Glutamatergic neuron (in vitro differentiated cells): Measurements from ENCODE around the gene VKORC1. TPM values are rescaled to one million over a fixed set of nuclear protein-coding genes. Genes with fewer than 3 reads are reported as not detected.

Source experiments
- DNase-seq: peaks from one replicate; pipeline ENCODE4 v3.0.0; 2022
- H3K27ac Mint-ChIP-seq: one replicate; pipeline ENCODE4 v1.8.0; 2020; ENCODE audit warnings: mild to moderate bottlenecking, mixed read lengths, inconsistent platforms; ENCODE audit not compliant: unreplicated experiment
- H3K27me3 Mint-ChIP-seq: one replicate; pipeline ENCODE4 v1.8.0; 2020; ENCODE audit warnings: mild to moderate bottlenecking, moderate library complexity, mixed read lengths, inconsistent platforms; ENCODE audit not compliant: unreplicated experiment
- H3K36me3 Mint-ChIP-seq: one replicate; pipeline ENCODE4 v1.8.0; 2020; ENCODE audit warnings: mild to moderate bottlenecking, mixed read lengths, inconsistent platforms; ENCODE audit not compliant: unreplicated experiment
- H3K4me1 Mint-ChIP-seq: one replicate; pipeline ENCODE4 v1.8.0; 2020; ENCODE audit warnings: mild to moderate bottlenecking, low read depth, mixed read lengths, inconsistent platforms; ENCODE audit not compliant: unreplicated experiment
- H3K4me3 Mint-ChIP-seq: one replicate; pipeline ENCODE4 v1.8.0; 2020; ENCODE audit warnings: mild to moderate bottlenecking, mixed read lengths, inconsistent platforms; ENCODE audit not compliant: unreplicated experiment
- H3K9me3 Mint-ChIP-seq: one replicate; pipeline ENCODE4 v1.8.0; 2020; ENCODE audit warnings: mild to moderate bottlenecking, moderate library complexity, mixed read lengths, inconsistent platforms; ENCODE audit not compliant: unreplicated experiment
- total RNA-seq: library from RNA; stranded (reverse); fragmentation: NEBNext Ultra II Directional; extraction: Animal tissue kit (Norgen Biotek cat#: 25700); gene quantifications from one replicate; pipeline ENCODE4 v1.2.1, GENCODE V29; 2021; ENCODE audit not compliant: unreplicated experiment
- TF ChIP-seq, protein P1 (sequence below): fragments of 200-600 bp; sonication (generic); IDR thresholded peaks from one replicate; pipeline ENCODE4 v1.5.0; 2021; ENCODE audit not compliant: partially characterized antibody, unreplicated experiment

VKORC1 gene
- total RNA-seq, 1 donor from 2014 or later, result 152 TPM

DNA sequence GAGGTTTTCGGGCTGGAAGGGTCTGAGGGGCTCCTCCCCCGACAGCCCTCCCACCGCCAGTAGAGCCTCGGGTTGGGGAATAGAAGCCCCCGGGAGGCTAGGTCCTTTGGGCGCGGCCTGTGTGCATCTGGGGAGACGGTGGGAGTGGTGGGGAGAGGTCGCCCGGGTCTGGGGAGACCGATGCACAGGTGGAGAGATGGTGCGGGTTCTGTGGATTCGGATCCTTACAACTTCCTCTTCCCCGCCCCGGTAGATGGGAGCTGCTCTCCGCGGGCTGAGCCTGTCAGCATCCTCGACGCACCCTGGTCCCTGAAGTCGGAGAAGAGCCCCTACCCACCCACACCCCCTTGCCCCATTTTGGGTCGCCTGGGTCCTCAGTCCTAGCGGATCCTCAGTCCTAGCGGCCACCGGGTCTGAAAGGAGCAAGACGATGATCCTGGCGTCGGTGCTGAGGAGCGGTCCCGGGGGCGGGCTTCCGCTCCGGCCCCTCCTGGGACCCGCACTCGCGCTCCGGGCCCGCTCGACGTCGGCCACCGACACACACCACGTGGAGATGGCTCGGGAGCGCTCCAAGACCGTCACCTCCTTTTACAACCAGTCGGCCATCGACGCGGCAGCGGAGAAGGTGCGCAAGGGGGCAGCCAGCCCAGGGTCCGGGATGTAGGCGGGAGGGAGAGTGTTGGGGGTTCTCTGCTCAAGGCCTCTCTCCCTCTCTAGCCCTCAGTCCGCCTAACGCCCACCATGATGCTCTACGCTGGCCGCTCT is 14.4 kb upstream of the VKORC1 start:
- H3K4me3 Mint-ChIP-seq, result peak overlapping the region; percentile 83
- peaks cover 11% of the 10 kb centered on the region for H3K4me1 Mint-ChIP-seq
- H3K36me3 Mint-ChIP-seq, result no peaks in the 10 kb centered on the region
- TF ChIP-seq, protein P1, sequence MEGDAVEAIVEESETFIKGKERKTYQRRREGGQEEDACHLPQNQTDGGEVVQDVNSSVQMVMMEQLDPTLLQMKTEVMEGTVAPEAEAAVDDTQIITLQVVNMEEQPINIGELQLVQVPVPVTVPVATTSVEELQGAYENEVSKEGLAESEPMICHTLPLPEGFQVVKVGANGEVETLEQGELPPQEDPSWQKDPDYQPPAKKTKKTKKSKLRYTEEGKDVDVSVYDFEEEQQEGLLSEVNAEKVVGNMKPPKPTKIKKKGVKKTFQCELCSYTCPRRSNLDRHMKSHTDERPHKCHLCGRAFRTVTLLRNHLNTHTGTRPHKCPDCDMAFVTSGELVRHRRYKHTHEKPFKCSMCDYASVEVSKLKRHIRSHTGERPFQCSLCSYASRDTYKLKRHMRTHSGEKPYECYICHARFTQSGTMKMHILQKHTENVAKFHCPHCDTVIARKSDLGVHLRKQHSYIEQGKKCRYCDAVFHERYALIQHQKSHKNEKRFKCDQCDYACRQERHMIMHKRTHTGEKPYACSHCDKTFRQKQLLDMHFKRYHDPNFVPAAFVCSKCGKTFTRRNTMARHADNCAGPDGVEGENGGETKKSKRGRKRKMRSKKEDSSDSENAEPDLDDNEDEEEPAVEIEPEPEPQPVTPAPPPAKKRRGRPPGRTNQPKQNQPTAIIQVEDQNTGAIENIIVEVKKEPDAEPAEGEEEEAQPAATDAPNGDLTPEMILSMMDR, result no peak
- peaks cover 8% of the 10 kb centered on the region for H3K27me3 Mint-ChIP-seq
- peak overlapping the region; percentile 59 for H3K27ac Mint-ChIP-seq
- H3K9me3 Mint-ChIP-seq, result peaks cover 13% of the 10 kb centered on the region
- no peak for DNase-seq

DNA sequence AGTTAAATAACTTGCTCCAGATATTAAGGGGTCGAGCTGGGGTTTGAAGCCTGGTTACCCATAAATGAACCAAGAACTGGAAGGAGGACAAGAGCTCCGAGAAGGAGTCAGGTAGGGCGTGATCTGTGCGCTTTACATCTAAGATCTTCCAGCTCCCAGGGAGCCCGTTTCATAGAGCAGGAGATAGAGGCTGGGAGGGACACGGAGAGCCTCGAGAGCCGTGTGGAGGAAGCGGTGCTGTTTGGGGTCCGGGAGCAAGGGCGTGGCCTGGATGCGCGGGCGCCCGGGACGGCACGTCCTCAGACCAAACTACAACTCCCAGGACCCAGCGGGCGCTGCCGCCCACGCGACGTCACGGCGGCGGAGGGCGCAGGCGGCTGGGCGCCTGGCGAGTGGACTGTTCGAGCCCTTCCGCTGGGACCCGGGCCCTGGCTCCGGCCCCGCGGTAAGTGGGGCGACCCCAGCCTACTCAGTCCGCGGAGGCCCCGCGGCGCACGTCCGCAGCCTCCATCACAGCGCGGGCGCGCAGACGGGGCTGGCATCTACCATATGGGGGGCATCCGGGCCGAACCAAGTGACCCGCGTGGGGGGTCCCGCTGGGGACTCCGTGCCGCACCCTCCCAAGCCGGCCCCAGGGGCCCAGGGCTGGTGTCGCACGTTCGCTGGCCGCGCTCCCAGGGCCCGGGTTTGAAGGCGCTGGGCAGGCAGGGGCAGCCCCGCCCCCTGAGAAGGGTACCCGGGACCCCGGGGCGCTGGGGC is 13.6 kb upstream of the VKORC1 start, which contains the start of gene BCKDK:
Gene BCKDK, plus strand, starts transcription at position 352 of the 759 bp plus-strand sequence. CDS start 838 bp downstream, outside the sequence.
- peak; percentile 86 for DNase-seq
- H3K9me3 Mint-ChIP-seq, result peaks cover 13% of the 10 kb centered on the region
- peak within 1 kb of the TSS; percentile 99 for H3K27ac Mint-ChIP-seq

DNA sequence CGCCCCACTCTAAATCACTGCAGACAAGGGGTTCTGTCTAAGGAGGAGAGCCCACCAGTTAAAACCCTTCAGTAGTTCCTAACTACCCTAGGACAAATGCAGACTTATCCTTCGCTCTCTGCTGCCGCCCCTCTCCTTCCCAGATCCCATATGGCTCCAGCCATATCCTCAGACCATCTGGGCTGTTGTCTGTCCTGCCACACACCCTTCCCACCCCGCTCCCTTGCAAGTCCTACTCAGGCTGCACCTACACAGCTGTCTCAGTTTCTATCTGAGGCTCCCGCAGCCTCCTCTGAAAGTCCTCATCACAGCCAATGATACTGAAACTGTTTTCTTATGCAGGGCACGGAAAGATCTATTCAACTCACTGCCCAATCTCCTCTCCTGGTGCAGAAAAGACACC is 12.9 kb upstream of the VKORC1 start:
- peak overlapping the region; percentile 99 for H3K27ac Mint-ChIP-seq
- H3K4me3 Mint-ChIP-seq, result peak overlapping the region; percentile 89
- H3K4me1 Mint-ChIP-seq, result peaks cover 11% of the 10 kb centered on the region
- peak; percentile 58 for DNase-seq
- peaks cover 8% of the 10 kb centered on the region for H3K27me3 Mint-ChIP-seq
- H3K9me3 Mint-ChIP-seq, result peaks cover 17% of the 10 kb centered on the region
- H3K36me3 Mint-ChIP-seq, result no peaks in the 10 kb centered on the region
- TF ChIP-seq, protein P1, result no peak

More for the DNA sequence above, 13.6 kb upstream of the VKORC1 start, which contains the start of gene BCKDK:
- H3K36me3 Mint-ChIP-seq, result no peaks in the 10 kb centered on the region
- H3K4me1 Mint-ChIP-seq, result peaks cover 11% of the 10 kb centered on the region
- H3K4me3 Mint-ChIP-seq, result peak within 1 kb of the TSS; percentile 89
- H3K27me3 Mint-ChIP-seq, result peaks cover 8% of the 10 kb centered on the region
- TF ChIP-seq, protein P1, result no peak

DNA sequence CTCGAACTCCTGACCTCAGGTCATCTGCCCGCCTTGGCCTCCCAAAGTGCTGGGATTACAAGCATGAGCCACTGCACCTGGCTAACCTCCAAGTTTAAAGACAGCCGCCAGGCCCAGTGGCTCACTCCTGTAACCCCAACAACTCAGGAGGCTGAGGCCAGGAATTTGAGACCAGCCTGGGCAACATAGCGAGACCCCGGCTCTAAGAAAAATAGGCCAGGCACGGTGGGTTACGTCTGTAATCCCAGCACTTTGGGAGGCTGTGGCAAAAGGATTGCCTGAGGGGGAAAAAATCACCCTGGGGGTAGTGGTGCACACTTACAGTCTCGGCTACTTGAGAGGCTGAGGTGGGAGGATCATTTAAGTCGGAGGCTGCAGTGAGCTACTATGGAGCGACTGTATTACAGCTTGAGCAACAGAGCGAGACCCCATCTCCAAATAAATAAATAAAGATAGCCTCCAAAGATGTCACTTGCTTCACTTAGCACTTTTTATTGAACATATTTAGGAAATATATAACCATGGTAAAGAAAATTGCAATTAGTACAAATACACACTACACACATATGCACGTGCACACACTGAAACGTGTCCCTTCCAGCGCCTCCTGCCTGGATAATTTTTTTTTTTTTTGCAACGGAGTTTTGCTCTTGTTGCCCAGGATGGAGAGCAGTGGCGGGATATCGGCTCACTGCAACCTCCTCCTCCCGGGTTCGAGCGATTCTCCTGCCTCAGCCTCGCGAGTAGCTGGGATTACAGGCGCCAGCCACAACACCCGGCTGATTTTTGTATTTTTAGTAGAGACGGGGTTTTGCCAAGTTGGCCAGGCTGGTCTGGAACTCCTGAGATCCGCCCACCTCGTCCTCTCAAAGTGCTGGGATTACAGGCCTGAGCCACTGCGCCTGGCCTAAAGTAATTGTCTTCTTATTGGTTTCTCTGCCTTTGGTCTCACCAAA is 12.2 kb upstream of the VKORC1 start:
- DNase-seq, result no peak
- H3K27ac Mint-ChIP-seq, result peak overlapping the region; percentile 99
- H3K9me3 Mint-ChIP-seq, result peaks cover 17% of the 10 kb centered on the region
- TF ChIP-seq, protein P1, result no peak
- peaks cover 8% of the 10 kb centered on the region for H3K27me3 Mint-ChIP-seq
- no peaks in the 10 kb centered on the region for H3K36me3 Mint-ChIP-seq
- H3K4me1 Mint-ChIP-seq, result peaks cover 11% of the 10 kb centered on the region
- H3K4me3 Mint-ChIP-seq, result peak overlapping the region; percentile 89
